ENCODE measurements around the gene CASQ2.
"Not testable (repeated sequence)": the region's sequence is repeated elsewhere in the genome, so short reads cannot be mapped to it uniquely, and the experiment has no call there.

CASQ2 gene

DNA sequence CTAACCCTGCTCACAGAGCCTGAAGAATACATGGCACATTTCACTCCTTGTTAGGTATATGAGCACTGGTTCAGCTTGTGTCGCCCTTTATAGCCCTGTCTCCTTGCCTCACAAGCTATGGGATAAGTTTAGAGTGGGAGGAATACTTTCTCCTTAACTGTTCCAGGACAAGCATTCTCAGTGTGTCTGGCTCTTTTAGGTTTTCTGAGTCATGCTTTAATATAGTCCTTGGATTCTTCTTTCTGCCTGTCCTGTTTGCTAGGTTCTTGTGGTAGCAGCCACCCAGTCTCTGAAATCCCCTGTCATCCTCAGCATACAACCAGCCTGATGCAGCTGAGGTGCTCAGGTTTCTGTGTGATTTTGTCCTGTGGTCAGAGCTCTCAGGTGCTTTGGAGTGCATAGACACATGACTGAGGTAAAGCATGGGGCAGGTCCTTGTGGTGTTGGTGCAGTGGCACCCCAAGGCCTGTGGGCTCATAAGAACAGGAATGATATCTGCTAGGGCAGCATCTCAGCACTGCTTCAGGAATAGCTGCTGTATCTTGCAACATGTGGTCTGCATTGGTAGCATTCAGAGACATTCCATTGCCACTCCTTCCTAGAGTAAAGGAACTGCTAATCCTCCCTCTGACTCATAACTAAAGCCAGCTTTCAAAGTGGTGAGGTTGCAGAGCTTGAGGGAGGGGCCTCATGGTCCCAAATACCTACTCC lies 14.2 kb upstream of the CASQ2 start:
- Histone ChIP-seq H3K4me3 (ENCODE audit: control insufficient read depth in 1 of 7, extremely low read depth in 1 of 7, insufficient read depth in 4 of 7, low read depth in 2 of 7, low read length in 6 of 7) (no peak overlapping the region), H3K36me3 (ENCODE audit: control insufficient read depth in 4 of 4, insufficient read depth in 4 of 4, low read length in 3 of 4) (no peaks in the 10 kb centered on the region), H3K27me3 (replicated peaks in 2 of 5; ENCODE audit: control insufficient read depth in 4 of 5, insufficient read depth in 5 of 5, low read length in 4 of 5) (no peaks in the 10 kb centered on the region), H3K27ac (ENCODE audit: insufficient read depth in 1 of 2, low read depth in 1 of 2, low read length in 2 of 2, poor library complexity in 1 of 2, severe bottlenecking in 2 of 2) (no peak overlapping the region), H3K9me3 (ENCODE audit: control extremely low read depth in 1 of 5, control insufficient read depth in 4 of 5, insufficient read depth in 2 of 5, low read depth in 1 of 5, low read length in 4 of 5) (peaks cover 0 to 3% (median 0%) of the 10 kb centered on the region in 5 experiments), H3K4me1 (ENCODE audit: control extremely low read depth in 1 of 4, control insufficient read depth in 4 of 4, insufficient read depth in 4 of 4, low read length in 3 of 4) (no peaks in the 10 kb centered on the region)
- DNase-seq, result no peak
- CTCF ChIA-PET, result interaction anchor here (0.5 to 1.5 kb wide), 4 partner anchors 9 to 27 kb away, joined by 3 to 5 read pairs (median 4); no protein-coding TSS in a partner anchor
- 86% methylated on average over 1 of the region's 1 CpG for WGBS (ENCODE audit: insufficient coverage)
- POLR2A ChIA-PET, result no interaction called here

DNA sequence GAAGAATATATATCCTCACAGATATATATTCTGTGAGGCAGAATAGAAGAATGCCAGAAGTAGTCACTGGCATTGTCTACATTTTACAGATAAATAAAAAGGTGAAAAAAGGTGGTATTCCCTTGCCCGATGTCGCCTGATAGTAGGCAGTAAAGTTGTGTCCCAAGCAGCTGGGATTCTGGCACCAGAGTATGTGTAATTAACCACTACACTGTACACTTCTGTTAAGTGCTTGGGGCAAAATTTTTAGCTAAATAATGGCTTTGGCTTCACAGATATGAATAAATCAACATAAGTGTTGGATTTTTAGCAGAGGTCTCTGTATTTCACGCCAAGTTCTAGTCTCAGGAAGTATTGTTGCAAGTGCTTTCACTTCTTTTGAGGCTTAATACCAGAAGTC lies 13.3 kb upstream of the CASQ2 start:
- ChIA-PET CTCF (interaction anchor here (1.5 kb wide), 1 partner anchor 9 kb away, joined by 5 read pairs; no protein-coding TSS in a partner anchor), POLR2A (no interaction called here)
- Histone ChIP-seq H3K9me3 (ENCODE audit: control extremely low read depth in 1 of 5, control insufficient read depth in 4 of 5, insufficient read depth in 2 of 5, low read depth in 1 of 5, low read length in 4 of 5) (no peaks in the 10 kb centered on the region), H3K27me3 (replicated peaks in 2 of 5; ENCODE audit: control insufficient read depth in 4 of 5, insufficient read depth in 5 of 5, low read length in 4 of 5) (peaks cover 0 to 2% (median 0%) of the 10 kb centered on the region in 5 experiments), H3K4me1 (ENCODE audit: control extremely low read depth in 1 of 4, control insufficient read depth in 4 of 4, insufficient read depth in 4 of 4, low read length in 3 of 4) (no peaks in the 10 kb centered on the region), H3K36me3 (ENCODE audit: control insufficient read depth in 4 of 4, insufficient read depth in 4 of 4, low read length in 3 of 4) (no peaks in the 10 kb centered on the region), H3K4me3 (ENCODE audit: control insufficient read depth in 1 of 7, extremely low read depth in 1 of 7, insufficient read depth in 4 of 7, low read depth in 2 of 7, low read length in 6 of 7) (no peak overlapping the region), H3K27ac (ENCODE audit: insufficient read depth in 1 of 2, low read depth in 1 of 2, low read length in 2 of 2, poor library complexity in 1 of 2, severe bottlenecking in 2 of 2) (no peak overlapping the region)
- WGBS (ENCODE audit: insufficient coverage), result 93% methylated on average over 3 of the region's 3 CpGs
- no peak for DNase-seq

DNA sequence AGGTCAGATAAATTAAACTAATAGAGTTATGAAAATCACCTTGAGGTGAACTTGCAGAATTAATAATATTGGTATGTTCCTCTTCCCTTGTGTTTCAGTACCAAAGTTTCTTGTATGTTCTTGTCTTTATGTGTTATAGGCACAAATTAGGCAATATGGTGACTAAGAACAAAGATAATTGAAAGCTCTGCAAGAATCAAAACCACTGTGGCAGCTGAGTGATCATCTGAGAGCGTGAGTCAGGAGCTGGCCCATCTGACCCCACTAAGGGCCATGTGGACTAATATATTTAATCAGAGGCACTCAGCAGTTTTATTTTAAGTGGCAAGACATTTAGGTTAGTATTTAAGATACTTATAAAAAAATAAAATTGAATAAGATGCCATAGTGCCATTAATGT lies 12.8 kb upstream of the CASQ2 start:
- H3K27ac ChIP-seq (ENCODE audit: insufficient read depth in 1 of 2, low read depth in 1 of 2, low read length in 2 of 2, poor library complexity in 1 of 2, severe bottlenecking in 2 of 2), result no peak overlapping the region
- H3K4me1 ChIP-seq (ENCODE audit: control extremely low read depth in 1 of 4, control insufficient read depth in 4 of 4, insufficient read depth in 4 of 4, low read length in 3 of 4), result no peaks in the 10 kb centered on the region
- no CpG with 5 or more reads among the region's 1 CpG for WGBS (ENCODE audit: insufficient coverage)
- H3K36me3 ChIP-seq (ENCODE audit: control insufficient read depth in 4 of 4, insufficient read depth in 4 of 4, low read length in 3 of 4), result no peaks in the 10 kb centered on the region
- H3K27me3 ChIP-seq (replicated peaks in 2 of 5; ENCODE audit: control insufficient read depth in 4 of 5, insufficient read depth in 5 of 5, low read length in 4 of 5), result peaks cover 0 to 2% (median 0%) of the 10 kb centered on the region in 5 experiments
- DNase-seq, result no peak
- no peak overlapping the region for H3K4me3 ChIP-seq (ENCODE audit: control insufficient read depth in 1 of 7, extremely low read depth in 1 of 7, insufficient read depth in 4 of 7, low read depth in 2 of 7, low read length in 6 of 7)
- H3K9me3 ChIP-seq (ENCODE audit: control extremely low read depth in 1 of 5, control insufficient read depth in 4 of 5, insufficient read depth in 2 of 5, low read depth in 1 of 5, low read length in 4 of 5), result no peaks in the 10 kb centered on the region
- ChIA-PET POLR2A (no interaction called here), CTCF (no interaction called here)

DNA sequence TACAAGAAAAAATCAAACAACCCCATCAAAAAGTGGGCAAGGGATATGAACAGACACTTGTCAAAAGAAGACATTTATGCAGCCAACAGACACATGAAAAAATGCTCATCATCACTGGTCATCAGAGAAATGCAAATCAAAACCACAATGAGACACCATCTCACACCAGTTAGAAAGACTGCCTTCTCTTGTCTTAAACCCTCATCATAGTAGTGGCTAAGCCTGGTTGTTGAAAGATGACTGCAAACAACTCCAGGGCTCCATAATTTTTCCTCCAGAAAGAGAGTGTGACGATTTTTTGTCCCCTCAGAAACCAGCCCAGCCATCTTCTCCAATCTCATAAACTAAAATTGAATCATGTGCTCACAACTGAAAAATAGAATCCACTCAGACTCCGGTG lies 12.1 kb upstream of the CASQ2 start:
- DNase-seq, CTCF ChIA-PET, POLR2A ChIA-PET: not testable (repeated sequence)

DNA sequence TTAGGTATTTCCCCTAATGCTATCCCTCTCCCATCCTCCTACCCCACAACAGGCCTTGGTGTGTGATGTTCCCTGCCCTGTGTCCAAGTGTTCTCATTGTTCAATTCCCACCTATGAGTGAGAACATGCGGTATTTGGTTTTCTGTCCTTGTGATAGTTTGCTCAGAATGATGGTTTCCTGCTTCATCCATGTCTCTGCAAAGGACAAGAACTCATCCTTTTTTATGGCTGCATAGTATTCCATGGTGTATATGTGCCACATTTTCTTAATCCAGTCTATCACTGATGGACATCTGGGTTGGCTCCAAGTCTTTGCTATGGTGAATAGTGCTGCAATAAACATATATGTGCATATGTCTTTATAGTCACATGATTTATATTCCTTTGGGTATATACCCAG lies 10.6 kb upstream of the CASQ2 start:
- H3K4me1 ChIP-seq (ENCODE audit: control extremely low read depth in 1 of 4, control insufficient read depth in 4 of 4, insufficient read depth in 4 of 4, low read length in 3 of 4); DNase-seq; H3K36me3 ChIP-seq (ENCODE audit: control insufficient read depth in 4 of 4, insufficient read depth in 4 of 4, low read length in 3 of 4); H3K9me3 ChIP-seq (ENCODE audit: control extremely low read depth in 1 of 5, control insufficient read depth in 4 of 5, insufficient read depth in 2 of 5, low read depth in 1 of 5, low read length in 4 of 5); CTCF ChIA-PET; H3K27me3 ChIP-seq (replicated peaks in 2 of 5; ENCODE audit: control insufficient read depth in 4 of 5, insufficient read depth in 5 of 5, low read length in 4 of 5); H3K4me3 ChIP-seq (ENCODE audit: control insufficient read depth in 1 of 7, extremely low read depth in 1 of 7, insufficient read depth in 4 of 7, low read depth in 2 of 7, low read length in 6 of 7); H3K27ac ChIP-seq (ENCODE audit: insufficient read depth in 1 of 2, low read depth in 1 of 2, low read length in 2 of 2, poor library complexity in 1 of 2, severe bottlenecking in 2 of 2): not testable (repeated sequence)
- POLR2A ChIA-PET, result interaction anchor here (0.5 kb wide), 1 partner anchor 638 kb away, joined by 7 read pairs; no protein-coding TSS in a partner anchor
- WGBS (ENCODE audit: insufficient coverage), result 100% methylated on average over 1 of the region's 1 CpG

More for the DNA sequence above, 12.1 kb upstream of the CASQ2 start:
- H3K4me1 ChIP-seq (ENCODE audit: control extremely low read depth in 1 of 4, control insufficient read depth in 4 of 4, insufficient read depth in 4 of 4, low read length in 3 of 4); H3K27ac ChIP-seq (ENCODE audit: insufficient read depth in 1 of 2, low read depth in 1 of 2, low read length in 2 of 2, poor library complexity in 1 of 2, severe bottlenecking in 2 of 2); H3K4me3 ChIP-seq (ENCODE audit: control insufficient read depth in 1 of 7, extremely low read depth in 1 of 7, insufficient read depth in 4 of 7, low read depth in 2 of 7, low read length in 6 of 7); H3K9me3 ChIP-seq (ENCODE audit: control extremely low read depth in 1 of 5, control insufficient read depth in 4 of 5, insufficient read depth in 2 of 5, low read depth in 1 of 5, low read length in 4 of 5); H3K36me3 ChIP-seq (ENCODE audit: control insufficient read depth in 4 of 4, insufficient read depth in 4 of 4, low read length in 3 of 4); H3K27me3 ChIP-seq (replicated peaks in 2 of 5; ENCODE audit: control insufficient read depth in 4 of 5, insufficient read depth in 5 of 5, low read length in 4 of 5): not testable (repeated sequence)
- 100% methylated on average over 2 of the region's 2 CpGs for WGBS (ENCODE audit: insufficient coverage)

DNA sequence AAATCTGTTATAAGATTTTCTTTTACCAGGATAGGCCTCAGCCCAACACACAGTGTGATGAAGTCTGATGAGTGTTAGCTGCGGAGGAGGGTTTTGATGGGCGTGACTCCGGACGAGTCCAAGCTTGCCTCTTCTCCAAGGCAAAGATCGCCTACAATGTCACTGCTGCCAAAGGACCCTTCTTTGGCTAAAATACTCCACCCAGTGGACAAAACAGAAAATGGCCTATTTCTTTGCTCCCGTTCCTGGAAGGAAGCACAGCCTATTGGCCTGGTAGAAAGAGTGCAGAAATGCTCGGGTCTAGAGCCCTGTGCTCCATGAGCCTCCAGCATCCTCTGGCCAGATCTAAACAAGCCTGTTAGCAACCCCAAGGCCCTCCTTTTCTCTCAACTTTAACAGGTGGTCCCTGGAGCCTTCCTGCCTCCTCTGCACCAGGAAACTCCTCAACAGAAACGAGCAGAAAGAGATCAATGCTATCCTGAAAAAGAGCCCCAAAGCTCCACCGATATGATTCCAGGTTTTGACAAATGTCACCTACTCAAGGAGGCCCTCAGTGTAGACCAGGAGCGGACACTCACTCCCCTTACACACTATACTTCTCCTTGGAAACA lies 3.4 kb upstream of the CASQ2 start:
- DNase-seq, result peak; percentile 67 to 79 (median 75)
- no peaks in the 10 kb centered on the region for H3K36me3 ChIP-seq (ENCODE audit: control insufficient read depth in 4 of 4, insufficient read depth in 4 of 4, low read length in 3 of 4)
- peaks cover 0 to 4% (median 0%) of the 10 kb centered on the region in 5 experiments for H3K27me3 ChIP-seq (replicated peaks in 2 of 5; ENCODE audit: control insufficient read depth in 4 of 5, insufficient read depth in 5 of 5, low read length in 4 of 5)
- 23% methylated on average over 9 of the region's 10 CpGs for WGBS (ENCODE audit: insufficient coverage)
- no peak overlapping the region for H3K27ac ChIP-seq (ENCODE audit: insufficient read depth in 1 of 2, low read depth in 1 of 2, low read length in 2 of 2, poor library complexity in 1 of 2, severe bottlenecking in 2 of 2)
- CTCF ChIA-PET, result interaction anchor here (0.6 to 2.9 kb wide), 16 partner anchors 10 to 634 kb away, joined by 3 to 13 read pairs (median 5); no protein-coding TSS in a partner anchor
- POLR2A ChIA-PET, result no interaction called here
- no peaks in the 10 kb centered on the region for H3K9me3 ChIP-seq (ENCODE audit: control extremely low read depth in 1 of 5, control insufficient read depth in 4 of 5, insufficient read depth in 2 of 5, low read depth in 1 of 5, low read length in 4 of 5)
- H3K4me3 ChIP-seq (ENCODE audit: control insufficient read depth in 1 of 7, extremely low read depth in 1 of 7, insufficient read depth in 4 of 7, low read depth in 2 of 7, low read length in 6 of 7), result peak overlapping the region in 3 of 7 experiments; percentile 44 to 65 (median 48)
- H3K4me1 ChIP-seq (ENCODE audit: control extremely low read depth in 1 of 4, control insufficient read depth in 4 of 4, insufficient read depth in 4 of 4, low read length in 3 of 4), result peaks cover 0 to 3% (median 0%) of the 10 kb centered on the region in 4 experiments
